ENCODE data around the gene SPATA2. TPM values are rescaled to one million over a fixed set of nuclear protein-coding genes. Genes with fewer than 3 reads are reported as not detected.

SPATA2 gene
- total and polyA plus RNA-seq, 2 of the 8 experiments (the other 6 are each of a cell fraction or from before 2014, with no cell fraction given): 11.0 to 13.0 TPM

- peaks cover 0 to 6% (median under 1%) of the 10 kb centered on the region in 4 experiments; a peak in 2 of 8 replicates for H3K36me3 ChIP-seq (ENCODE audit: control insufficient read depth in 2 of 4, insufficient read depth in 4 of 4, low read length in 3 of 4)
- no peaks in the 10 kb centered on the region for H3K4me1 ChIP-seq (replicated peaks in 1 of 4; ENCODE audit: control insufficient read depth in 3 of 4, insufficient read depth in 4 of 4, low read length in 3 of 4)
- DNase-seq (ENCODE audit: low read depth in 1 of 2, low spot score in 2 of 2) (no peak), FAIRE-seq (no peak)
- no peak for TF ChIP-seq SIN3A (conservative IDR thresholded peaks at IDR 0.05 in 1 of 2, IDR thresholded peaks at IDR 0.05 in 1 of 2; ENCODE audit: low read depth in 1 of 2, low read length in 2 of 2)
- no peak for TF ChIP-seq SUZ12 (IDR thresholded peaks at IDR 0.05; ENCODE audit: low read length)
- no peak for TF ChIP-seq RXRA (IDR thresholded peaks at IDR 0.05; ENCODE audit: insufficient read depth, low read depth, low read length)
- no peak overlapping the region for H2BK120ac ChIP-seq (replicated peaks; ENCODE audit: low read depth, low read length)
- no peak overlapping the region for H3K4me2 ChIP-seq (ENCODE audit: insufficient read depth in 1 of 2, low read depth in 2 of 2, low read length in 2 of 2)
- CTCF ChIA-PET (ENCODE audit: partially characterized antibody): interaction anchor here (1.0 to 1.8 kb wide), 2 partner anchors 33 to 269 kb away, joined by 3 to 5 read pairs; no protein-coding TSS in a partner anchor
- no peak overlapping the region for H2BK12ac ChIP-seq (ENCODE audit: low read depth, low read length)
- no peak overlapping the region for H3K18ac ChIP-seq (ENCODE audit: extremely low read depth, low read length)
- H3K27ac ChIP-seq (ENCODE audit: low read depth, low read length): no peak overlapping the region
- no peak overlapping the region for H3K9ac ChIP-seq (replicated peaks in 1 of 4; ENCODE audit: extremely low read depth in 1 of 4, low read depth in 3 of 4, low read length in 3 of 4)
- H2AK5ac ChIP-seq (ENCODE audit: low read depth, low read length): no peak overlapping the region
- H3K23me2 ChIP-seq (ENCODE audit: low read depth, low read length): peaks cover under 1% of the 10 kb centered on the region; the same call in 1 of the 2 replicates
- H3K14ac ChIP-seq (ENCODE audit: insufficient read length): no peak overlapping the region
- no peaks in the 10 kb centered on the region; a peak in 1 of 7 replicates for H3K27me3 ChIP-seq (replicated peaks in 1 of 4; ENCODE audit: control insufficient read depth in 3 of 4, extremely low read depth in 1 of 4, insufficient read depth in 3 of 4, low read length in 3 of 4)
- no peak overlapping the region for H4K91ac ChIP-seq (replicated peaks; ENCODE audit: insufficient read length, low read length)
- no peak overlapping the region for H3K56ac ChIP-seq (replicated peaks; ENCODE audit: insufficient read length, low read depth, low read length)
- no peak overlapping the region for H3K23ac ChIP-seq (ENCODE audit: insufficient read length)
- H4K8ac ChIP-seq (ENCODE audit: extremely low read depth, insufficient read depth, low read length): no peak overlapping the region
- POLR2A ChIA-PET (ENCODE audit: partially characterized antibody): no interaction called here
- no peak overlapping the region for H2AFZ ChIP-seq (ENCODE audit: low read length)
- no peak overlapping the region for H2BK20ac ChIP-seq (ENCODE audit: low read length)
- no peak overlapping the region for H3K4me3 ChIP-seq (ENCODE audit: extremely low read depth in 1 of 4, insufficient read depth in 2 of 4, low read depth in 3 of 4, low read length in 4 of 4)
- no peak overlapping the region for H3K4ac ChIP-seq (replicated peaks; ENCODE audit: insufficient read length, low read depth, low read length)
- no peak overlapping the region for H2BK15ac ChIP-seq (ENCODE audit: low read length)
- 100% methylated on average over 1 of the region's 1 CpG; no CpG with 5 or more reads in 1 of the 2 experiments for WGBS, 2 experiments (ENCODE audit: extremely low coverage in 1 of 2, insufficient coverage in 1 of 2, insufficient read length in 1 of 2, insufficient replicate concordance in 2 of 2, low coverage in 1 of 2, low lambda C conversion rate in 2 of 2, missing lambda C conversion rate in 1 of 2)
- no peaks in the 10 kb centered on the region for H3K79me2 ChIP-seq (ENCODE audit: control insufficient read depth in 1 of 2, insufficient read depth in 2 of 2, low read length in 2 of 2)
- H3K9me3 ChIP-seq (ENCODE audit: insufficient read depth in 2 of 2, low read depth in 1 of 2, low read length in 1 of 2): no peaks in the 10 kb centered on the region
- H4K20me1 ChIP-seq (replicated peaks in 1 of 2; ENCODE audit: control insufficient read depth in 1 of 2, insufficient read depth in 2 of 2, low read length in 2 of 2): peaks cover 0 to 5% of the 10 kb centered on the region in 2 experiments
- no peak overlapping the region for H4K5ac ChIP-seq (ENCODE audit: insufficient read length, low read depth, low read length)
- H2BK5ac ChIP-seq (ENCODE audit: low read depth, low read length): no peak overlapping the region
- H3K79me1 ChIP-seq (ENCODE audit: low read depth, low read length): no peaks in the 10 kb centered on the region
Observed at GRCh38 chr20:49878977-49879376, 36.4 kb downstream of the SPATA2 start.

Data from H1 (cell line).